NCI-H2029 treated with DMSO at 0.1 percent for 48 hours (cell line): ENCODE data around the gene FAAP100.
A peak's percentile ranks its signal among the peaks of the same experiment; 100 is the strongest.

Experiments used
- DNase-seq: peaks from one replicate; lab custom pipeline; 2025; lab: John Stamatoyannopoulos, UW

FAAP100 gene

GRCh38 chr17:81556175-81556691 is 4.1 kb upstream of the FAAP100 start:
- DNase-seq = no peak

- peak; percentile 48 for DNase-seq
Measured at GRCh38 chr17:81553616-81554181, 1.5 kb upstream of the FAAP100 start.

- peak; percentile 76 for DNase-seq
Measured at GRCh38 chr17:81553018-81553615, 964 bp upstream of the FAAP100 start.

- DNase-seq = no peak
Measured at GRCh38 chr17:81551458-81552243, 502 bp downstream of the FAAP100 start.

- no peak for DNase-seq
Measured at GRCh38 chr17:81550830-81551457, 1.2 kb downstream of the FAAP100 start.

- DNase-seq = no peak
Measured at GRCh38 chr17:81550285-81550684, 1.9 kb downstream of the FAAP100 start.

GRCh38 chr17:81549826-81550225 is 2.3 kb downstream of the FAAP100 start:
- DNase-seq = no peak

- no peak for DNase-seq
Measured at GRCh38 chr17:81549031-81549557, 3.1 kb downstream of the FAAP100 start.

GRCh38 chr17:81547614-81547982 is 4.6 kb downstream of the FAAP100 start:
- no peak for DNase-seq

GRCh38 chr17:81546906-81547613 is 5.1 kb downstream of the FAAP100 start:
- DNase-seq = no peak

GRCh38 chr17:81545160-81545949 is 6.8 kb downstream of the FAAP100 start:
- DNase-seq = no peak

GRCh38 chr17:81544281-81544974 is 7.7 kb downstream of the FAAP100 start:
- DNase-seq = no peak

GRCh38 chr17:81543756-81544155 is 8.4 kb downstream of the FAAP100 start:
- no peak for DNase-seq

- no peak for DNase-seq
Measured at GRCh38 chr17:81543339-81543675, 8.8 kb downstream of the FAAP100 start.

GRCh38 chr17:81542431-81543338 is 9.5 kb downstream of the FAAP100 start:
- no peak for DNase-seq

GRCh38 chr17:81541123-81541522 is 11.0 kb downstream of the FAAP100 start:
- no peak for DNase-seq

- no peak for DNase-seq
Measured at GRCh38 chr17:81540676-81541027, 11.5 kb downstream of the FAAP100 start.

- no peak for DNase-seq
Measured at GRCh38 chr17:81539961-81540675, 12.0 kb downstream of the FAAP100 start.

- no peak for DNase-seq
Measured at GRCh38 chr17:81539571-81539900, 12.6 kb downstream of the FAAP100 start.
